ENCODE data around the gene ZNF587.

DNA sequence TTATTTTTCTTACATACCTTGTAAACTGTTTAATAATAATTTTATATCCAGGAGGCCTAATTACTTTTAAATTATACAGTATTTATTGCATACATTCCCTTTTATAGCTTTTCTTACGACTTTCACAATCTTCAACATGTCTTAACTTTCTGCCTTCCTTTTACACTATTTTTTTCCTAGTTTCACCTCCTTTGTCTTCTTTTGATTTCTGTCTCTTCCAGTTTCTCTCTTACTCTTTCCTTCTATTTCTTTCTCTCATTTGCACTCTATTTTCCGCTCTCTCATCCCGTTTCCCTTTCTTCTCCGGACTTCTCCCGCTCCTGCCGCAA lies 46.4 kb upstream of the ZNF587 start:
- TF ChIP-seq, protein P1, sequence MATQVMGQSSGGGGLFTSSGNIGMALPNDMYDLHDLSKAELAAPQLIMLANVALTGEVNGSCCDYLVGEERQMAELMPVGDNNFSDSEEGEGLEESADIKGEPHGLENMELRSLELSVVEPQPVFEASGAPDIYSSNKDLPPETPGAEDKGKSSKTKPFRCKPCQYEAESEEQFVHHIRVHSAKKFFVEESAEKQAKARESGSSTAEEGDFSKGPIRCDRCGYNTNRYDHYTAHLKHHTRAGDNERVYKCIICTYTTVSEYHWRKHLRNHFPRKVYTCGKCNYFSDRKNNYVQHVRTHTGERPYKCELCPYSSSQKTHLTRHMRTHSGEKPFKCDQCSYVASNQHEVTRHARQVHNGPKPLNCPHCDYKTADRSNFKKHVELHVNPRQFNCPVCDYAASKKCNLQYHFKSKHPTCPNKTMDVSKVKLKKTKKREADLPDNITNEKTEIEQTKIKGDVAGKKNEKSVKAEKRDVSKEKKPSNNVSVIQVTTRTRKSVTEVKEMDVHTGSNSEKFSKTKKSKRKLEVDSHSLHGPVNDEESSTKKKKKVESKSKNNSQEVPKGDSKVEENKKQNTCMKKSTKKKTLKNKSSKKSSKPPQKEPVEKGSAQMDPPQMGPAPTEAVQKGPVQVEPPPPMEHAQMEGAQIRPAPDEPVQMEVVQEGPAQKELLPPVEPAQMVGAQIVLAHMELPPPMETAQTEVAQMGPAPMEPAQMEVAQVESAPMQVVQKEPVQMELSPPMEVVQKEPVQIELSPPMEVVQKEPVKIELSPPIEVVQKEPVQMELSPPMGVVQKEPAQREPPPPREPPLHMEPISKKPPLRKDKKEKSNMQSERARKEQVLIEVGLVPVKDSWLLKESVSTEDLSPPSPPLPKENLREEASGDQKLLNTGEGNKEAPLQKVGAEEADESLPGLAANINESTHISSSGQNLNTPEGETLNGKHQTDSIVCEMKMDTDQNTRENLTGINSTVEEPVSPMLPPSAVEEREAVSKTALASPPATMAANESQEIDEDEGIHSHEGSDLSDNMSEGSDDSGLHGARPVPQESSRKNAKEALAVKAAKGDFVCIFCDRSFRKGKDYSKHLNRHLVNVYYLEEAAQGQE (IDR thresholded peaks at IDR 0.05; ENCODE audit: low read depth) = no peak
- TF ChIP-seq TCF12 (IDR thresholded peaks at IDR 0.05; ENCODE audit: low read depth) = no peak
- no peak for TF ChIP-seq EP300 (IDR thresholded peaks at IDR 0.05; ENCODE audit: borderline replicate concordance)
- TF ChIP-seq, protein P2, sequence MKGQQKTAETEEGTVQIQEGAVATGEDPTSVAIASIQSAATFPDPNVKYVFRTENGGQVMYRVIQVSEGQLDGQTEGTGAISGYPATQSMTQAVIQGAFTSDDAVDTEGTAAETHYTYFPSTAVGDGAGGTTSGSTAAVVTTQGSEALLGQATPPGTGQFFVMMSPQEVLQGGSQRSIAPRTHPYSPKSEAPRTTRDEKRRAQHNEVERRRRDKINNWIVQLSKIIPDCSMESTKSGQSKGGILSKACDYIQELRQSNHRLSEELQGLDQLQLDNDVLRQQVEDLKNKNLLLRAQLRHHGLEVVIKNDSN (IDR thresholded peaks at IDR 0.05) = no peak
- no peak for TF ChIP-seq FOXM1 (IDR thresholded peaks at IDR 0.05; ENCODE audit: borderline replicate concordance, low read depth)
- TF ChIP-seq, protein P3, sequence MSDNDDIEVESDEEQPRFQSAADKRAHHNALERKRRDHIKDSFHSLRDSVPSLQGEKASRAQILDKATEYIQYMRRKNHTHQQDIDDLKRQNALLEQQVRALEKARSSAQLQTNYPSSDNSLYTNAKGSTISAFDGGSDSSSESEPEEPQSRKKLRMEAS (IDR thresholded peaks at IDR 0.05) = no peak
- TF ChIP-seq CREB1 (IDR thresholded peaks at IDR 0.05; ENCODE audit: low read depth) = no peak
- TF ChIP-seq TAF1 (IDR thresholded peaks at IDR 0.05; ENCODE audit: low read depth) = no peak
- no peak for TF ChIP-seq EGR1 (IDR thresholded peaks at IDR 0.05)
- no peak for TF ChIP-seq YY1 (IDR thresholded peaks at IDR 0.05; ENCODE audit: low read depth)
